GM12878 (cell line): Measurements from ENCODE around the gene RECQL. TPM values are rescaled to one million over a fixed set of nuclear protein-coding genes. Genes with fewer than 3 reads are reported as not detected.

Experiments
- CUX1 ChIP-seq: IDR thresholded peaks from 2 replicates; pipeline ENCODE4 v1.6.1; 2012; ENCODE audit warnings: improper control_type of control experiment, low read depth, low read length; ENCODE audit not compliant: insufficient replicate concordance
- E2F8 ChIP-seq: fragments of 450-650 bp; IDR thresholded peaks from 2 replicates; pipeline ENCODE4 v1.6.1; 2018; ENCODE audit warnings: mild to moderate bottlenecking, low read depth, moderate library complexity; ENCODE audit not compliant: partially characterized antibody
- EGR1 ChIP-seq, 2 experiments: IDR thresholded peaks; 1 replicate in 1 of 2; 2 replicates in 1 of 2; pipeline ENCODE4 v1.6.1; 2011 to 2012; ENCODE audit warnings: low read depth in 2 of 2, low read length in 2 of 2, borderline replicate concordance in 1 of 2, mild to moderate bottlenecking in 1 of 2, moderate library complexity in 1 of 2
- HSF1 ChIP-seq: fragments of 150-350 bp; IDR thresholded peaks from 2 replicates; pipeline ENCODE4 v1.6.1; 2014; ENCODE audit warnings: mild to moderate bottlenecking, low read depth, low read length
- SRF ChIP-seq, 2 experiments: IDR thresholded peaks; 2 replicates each; pipeline ENCODE4 v1.6.1; 2011; ENCODE audit warnings: low read depth in 2 of 2, low read length in 2 of 2, mild to moderate bottlenecking in 1 of 2, moderate library complexity in 1 of 2
- STAT3 ChIP-seq: IDR thresholded peaks from 2 replicates; pipeline ENCODE4 v1.6.1; 2011; ENCODE audit warnings: low read depth, low read length, improper control_type of control experiment
- SUPT20H ChIP-seq: IDR thresholded peaks from 2 replicates; pipeline ENCODE4 v1.6.1; 2011; ENCODE audit warnings: low read depth, mild to moderate bottlenecking, low read length, moderate library complexity, borderline replicate concordance; ENCODE audit not compliant: control insufficient read depth
- polyA plus RNA-seq, 11 experiments: library from polyadenylated mRNA; depleted of rRNA in 4 of 11; unstranded in 6 of 11; stranded (reverse) in 5 of 11; fragments of >200 nt; fragmentation: Nextera tagmentation in 4 of 11; fragmentation: Illumina TruSeq in 1 of 11; extraction: Ambion mirVana in 4 of 11; extraction: Trizol in 1 of 11; gene quantifications; 1 replicate in 1 of 11; 2 replicates in 10 of 11; pipeline versions ENCODE4 v1.2.1 to v1.2.3, GENCODE V29; 2011 to 2016; ENCODE audit warnings: inconsistent platforms in 2 of 11, missing spikeins in 2 of 11, low read depth in 1 of 11
- total RNA-seq, 4 experiments: library from RNA; depleted of rRNA in 3 of 4; stranded (reverse); fragments of >200 nt in 3 of 4; fragmentation: Illumina TruSeq in 1 of 4; extraction: Trizol in 1 of 4; gene quantifications; 2 replicates each; pipeline versions ENCODE4 v1.2.1 to v1.2.3, GENCODE V29; 2013 to 2021

The RECQL gene
- total and polyA plus RNA-seq, 10 of the 15 experiments (the other 5 are each of a cell fraction or from before 2014, with no cell fraction given): 47.4 to 130 (median 70.8) TPM

- TF ChIP-seq CUX1 (no peak), E2F8 (no peak), SRF (IDR thresholded peaks at IDR 0.05; ENCODE audit: low read depth in 2 of 2, low read length in 2 of 2) (no peak), STAT3 (no peak), SUPT20H (no peak), EGR1 (IDR thresholded peaks at IDR 0.05; ENCODE audit: borderline replicate concordance in 1 of 2, low read depth in 2 of 2, low read length in 2 of 2) (no peak), HSF1 (no peak)
These were observed 67.9 kb downstream of the RECQL start (continued) for GRCh38 chr12:21433525-21433924.
